GM21390 (cell line): ENCODE data around the gene UBALD2.
"Not testable (repeated sequence)": the region's sequence is repeated elsewhere in the genome, so short reads cannot be mapped to it uniquely, and the experiment has no call there.

Experiments
- ATAC-seq: cut with Tn5 transposase; IDR thresholded peaks from one replicate; pipeline ENCODE4 v1.9.1; 2021; ENCODE audit not compliant: unreplicated experiment

Gene UBALD2

DNA sequence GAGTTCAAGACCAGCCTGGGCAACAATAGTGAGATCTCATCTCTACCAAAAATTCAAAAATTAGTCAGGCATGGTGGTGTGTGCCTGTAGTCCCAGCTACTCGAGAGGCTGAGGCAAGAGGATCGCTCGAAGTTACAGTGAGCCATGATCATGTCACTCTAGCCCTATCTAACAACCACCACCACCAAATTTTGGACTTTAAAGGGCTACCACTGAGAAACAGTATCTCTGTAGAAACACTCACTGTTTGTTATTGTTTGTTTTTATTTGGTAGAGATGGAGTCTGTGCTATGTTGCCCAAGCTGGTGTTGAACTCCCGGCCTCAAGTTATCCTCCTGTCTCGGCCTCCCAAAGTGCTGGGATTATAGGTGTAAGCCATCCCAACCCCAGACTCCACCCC lies 1.3 kb upstream of the UBALD2 start:
- no peak for ATAC-seq

DNA sequence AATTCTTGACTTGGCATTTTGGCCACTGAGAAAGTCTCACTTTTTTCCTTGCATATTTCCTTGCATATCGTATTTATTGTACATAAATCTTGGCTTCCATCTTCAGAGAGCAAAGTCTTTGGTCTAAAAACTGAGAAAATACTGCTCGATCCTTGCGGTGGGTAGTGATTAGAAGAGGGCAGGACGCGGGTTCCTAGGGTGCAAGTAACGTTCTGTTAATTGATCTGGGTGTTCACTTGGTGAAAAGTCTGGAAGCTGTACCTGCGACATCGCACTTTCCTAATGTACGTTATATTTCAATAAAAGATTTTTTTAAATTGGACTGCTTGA lies 758 bp upstream of the UBALD2 start:
- ATAC-seq = peak; percentile 1

DNA sequence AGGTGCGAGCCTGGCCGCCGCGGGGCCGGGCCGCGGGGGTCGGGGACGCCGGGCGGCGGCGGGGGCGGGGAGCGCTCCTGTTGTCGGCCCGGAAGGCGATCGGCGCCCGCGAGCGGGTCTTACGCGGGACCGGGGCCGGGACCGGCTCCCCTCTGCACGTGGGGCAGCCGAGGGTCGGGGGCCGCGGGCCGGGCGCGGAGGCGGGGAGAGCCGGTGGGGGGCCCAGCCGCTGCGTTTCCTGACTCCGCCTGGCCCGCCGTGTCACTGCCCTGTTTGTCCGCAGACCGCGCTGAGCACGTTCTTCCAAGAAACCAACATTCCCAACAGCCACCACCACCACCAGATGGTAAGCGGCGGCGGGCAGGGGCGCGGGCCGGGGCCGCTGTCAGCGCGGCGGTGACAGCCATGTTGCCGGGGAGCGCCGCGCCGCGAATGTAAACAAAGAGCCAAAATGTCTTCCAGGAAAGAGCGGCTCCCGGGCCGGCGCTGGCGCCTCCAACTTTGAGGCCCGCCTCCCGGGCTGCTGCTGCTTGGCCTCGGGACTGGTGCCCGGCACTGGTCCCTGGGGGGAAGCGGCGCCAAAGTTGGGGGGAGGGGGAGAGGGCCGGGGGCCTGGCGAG lies 586 bp downstream of the UBALD2 start:
- ATAC-seq = no peak

DNA sequence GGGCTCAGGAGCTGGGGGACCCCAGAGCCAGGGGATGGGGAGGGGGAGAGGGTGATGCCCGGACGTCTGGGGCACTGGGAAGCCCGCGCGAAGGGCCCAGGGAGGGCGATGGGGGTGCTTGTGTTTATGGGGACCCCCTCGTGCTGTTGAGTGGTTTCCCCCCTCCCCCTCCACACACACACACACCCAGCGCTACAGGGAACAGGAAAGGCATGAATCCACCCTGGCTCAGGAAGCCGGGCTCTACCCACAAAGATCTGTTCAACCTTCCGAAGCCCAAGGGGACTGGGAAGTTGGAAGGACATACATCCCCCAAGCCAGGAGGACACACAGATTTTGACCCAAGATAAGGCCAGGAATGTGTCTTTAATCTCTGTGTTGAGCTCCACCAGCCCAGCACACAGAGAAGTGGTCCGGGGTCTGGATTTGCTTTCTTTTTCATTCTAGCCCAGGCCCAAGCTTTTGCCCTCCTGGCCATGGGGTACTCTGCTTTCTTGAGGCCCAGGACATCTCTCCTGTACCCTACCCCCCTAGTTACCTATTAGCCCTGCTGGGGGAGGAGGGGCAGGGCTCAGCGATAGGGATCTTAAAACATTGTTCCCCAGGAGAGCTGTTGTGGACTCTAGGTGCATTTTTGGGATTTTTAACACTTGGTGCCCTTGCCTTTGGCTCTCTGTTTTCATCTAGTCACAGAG lies 1.2 kb downstream of the UBALD2 start:
- ATAC-seq = no peak

DNA sequence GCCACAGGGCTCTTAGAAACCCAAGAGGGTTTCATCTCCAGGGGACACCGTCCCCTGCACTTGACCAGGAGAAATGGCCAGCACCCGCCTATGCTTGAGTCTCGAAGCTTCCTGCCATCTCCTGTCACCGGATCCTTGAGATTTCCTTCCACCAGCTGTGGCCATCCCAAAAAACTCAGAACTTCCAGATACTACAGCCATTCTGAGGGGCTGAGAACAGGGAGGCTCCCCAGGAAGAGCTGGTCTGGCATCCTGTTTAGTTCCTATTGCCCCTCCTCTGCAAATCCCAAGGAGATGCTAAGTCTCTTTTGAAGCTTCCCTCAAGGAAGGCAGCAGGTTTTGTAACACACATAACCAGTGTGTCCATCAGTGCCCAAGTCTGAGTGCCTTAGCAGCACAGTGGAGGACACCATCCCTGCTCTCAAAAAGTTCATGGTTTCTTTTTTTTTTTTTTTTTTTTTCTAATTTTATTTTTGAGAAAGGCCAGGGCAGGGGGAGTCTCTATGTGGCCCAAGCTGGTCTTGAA lies 2.0 kb downstream of the UBALD2 start:
- ATAC-seq = no peak

DNA sequence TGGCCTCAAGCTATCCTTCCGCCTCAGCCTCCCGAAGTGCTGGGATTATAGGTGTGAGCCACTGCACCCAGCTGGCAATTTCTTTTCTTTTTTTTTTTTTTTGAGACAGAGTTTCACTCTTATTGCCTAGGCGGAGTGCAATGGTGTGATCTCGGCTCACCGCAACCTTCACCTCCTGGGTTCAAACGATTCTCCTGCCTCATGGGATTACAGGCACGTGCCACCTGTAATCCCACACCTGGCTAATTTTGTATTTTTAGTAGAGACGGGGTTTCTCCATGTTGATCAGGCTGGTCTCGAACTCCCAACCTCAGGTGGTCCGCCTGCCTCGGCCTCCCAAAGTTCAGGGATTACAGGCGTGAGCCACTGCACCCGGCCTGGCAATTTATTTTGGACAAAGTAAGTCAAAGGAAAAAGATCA lies 2.4 kb downstream of the UBALD2 start:
- ATAC-seq = not testable (repeated sequence)

DNA sequence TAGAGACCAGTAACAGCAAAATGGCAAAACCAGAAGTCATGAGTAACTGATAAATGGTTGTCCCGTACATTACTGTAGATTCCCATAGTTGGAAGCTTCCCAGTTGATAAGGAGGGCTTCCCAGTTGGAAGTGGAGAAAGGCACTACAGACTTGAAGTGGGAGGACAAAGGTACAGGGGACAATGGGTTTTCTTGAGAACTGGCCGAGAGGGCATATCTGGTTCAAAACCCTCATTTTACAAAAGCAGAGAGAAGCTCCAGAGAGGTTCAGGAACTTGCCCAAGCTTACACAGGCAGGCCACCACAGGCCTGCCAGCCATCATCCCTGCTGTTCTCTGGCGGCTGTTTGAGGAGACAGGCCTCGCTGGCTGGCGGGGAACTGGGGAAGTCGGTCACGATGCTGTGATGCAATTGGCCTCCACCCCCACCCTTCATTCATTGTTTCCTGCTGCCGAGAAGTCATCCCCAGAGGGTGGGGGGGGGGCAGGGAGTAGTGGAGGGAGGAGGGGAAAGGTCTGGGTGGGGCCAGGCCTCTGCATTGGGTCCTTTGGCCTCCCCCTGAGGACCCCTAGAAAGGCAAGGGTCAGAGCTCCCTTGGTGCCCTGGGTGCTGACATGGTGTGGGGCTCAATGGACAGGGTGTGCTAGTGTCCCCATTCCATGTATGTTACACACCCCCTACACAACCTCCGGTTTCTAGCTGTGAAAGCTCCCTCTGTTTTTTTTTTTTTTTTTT lies 3.0 kb downstream of the UBALD2 start:
- no peak for ATAC-seq

DNA sequence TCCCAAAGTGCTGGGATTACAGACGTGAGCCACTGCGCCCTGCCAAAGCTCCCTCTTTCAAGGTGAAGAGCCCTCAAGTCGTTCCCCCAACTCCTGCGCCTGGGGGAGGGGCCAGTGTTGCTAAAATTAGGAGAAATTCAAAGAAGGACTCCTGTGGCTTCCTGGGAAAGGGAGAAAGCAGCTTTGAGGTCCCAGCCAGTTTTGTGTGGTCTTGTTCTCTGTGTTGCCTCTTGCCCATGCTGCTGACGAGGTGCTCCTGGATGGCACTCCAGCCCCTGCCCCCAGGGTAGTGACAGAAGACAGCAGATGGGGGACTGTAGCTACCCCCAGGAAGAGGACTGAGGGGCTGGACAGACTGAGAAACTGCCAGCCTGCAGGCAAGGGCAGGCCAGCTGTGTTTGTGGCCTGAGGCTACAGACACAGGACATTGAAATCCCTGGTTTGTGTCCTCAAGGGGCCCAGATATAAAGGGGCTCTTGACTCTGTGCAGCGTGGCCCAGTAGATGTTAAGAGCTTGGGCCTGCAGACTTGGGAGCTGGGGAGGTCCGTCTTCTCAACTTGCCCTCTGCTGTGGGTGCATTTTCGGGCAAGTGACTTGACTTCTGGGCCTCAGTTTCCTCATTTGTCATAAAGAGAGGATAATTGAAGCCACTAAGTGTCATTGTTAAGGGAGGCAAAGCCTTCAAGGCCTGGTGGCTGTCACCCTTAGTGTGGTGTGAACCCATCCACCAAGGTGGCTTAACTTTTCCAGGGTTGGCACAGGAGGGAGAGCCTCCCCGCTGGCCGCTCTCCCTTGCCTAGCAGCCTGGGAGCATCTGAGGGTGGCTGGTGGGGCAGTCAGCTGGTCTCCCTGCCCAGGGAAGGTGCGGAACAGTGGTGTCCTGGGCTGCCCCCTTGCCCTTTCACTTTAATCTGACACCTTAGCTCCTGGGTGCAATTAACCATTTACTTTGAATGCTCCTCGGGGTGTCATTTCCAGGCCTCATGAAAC lies 4.1 kb downstream of the UBALD2 start:
- no peak for ATAC-seq

DNA sequence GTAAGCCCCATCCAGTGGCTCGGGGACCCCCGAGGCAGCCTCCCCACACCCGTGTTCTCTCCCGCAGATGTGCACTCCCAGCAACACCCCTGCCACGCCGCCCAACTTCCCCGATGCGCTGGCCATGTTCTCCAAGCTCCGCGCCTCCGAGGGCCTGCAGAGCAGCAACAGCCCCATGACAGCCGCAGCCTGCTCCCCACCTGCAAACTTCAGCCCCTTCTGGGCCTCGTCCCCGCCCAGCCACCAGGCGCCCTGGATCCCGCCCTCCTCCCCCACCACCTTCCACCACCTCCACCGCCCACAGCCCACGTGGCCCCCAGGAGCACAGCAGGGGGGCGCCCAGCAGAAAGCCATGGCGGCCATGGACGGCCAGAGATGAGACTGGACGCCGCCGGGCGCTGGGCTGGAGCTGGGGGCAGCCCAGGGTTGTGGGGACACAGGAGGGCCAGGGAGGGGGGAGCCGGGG lies 5.0 kb downstream of the UBALD2 start:
- ATAC-seq = no peak

DNA sequence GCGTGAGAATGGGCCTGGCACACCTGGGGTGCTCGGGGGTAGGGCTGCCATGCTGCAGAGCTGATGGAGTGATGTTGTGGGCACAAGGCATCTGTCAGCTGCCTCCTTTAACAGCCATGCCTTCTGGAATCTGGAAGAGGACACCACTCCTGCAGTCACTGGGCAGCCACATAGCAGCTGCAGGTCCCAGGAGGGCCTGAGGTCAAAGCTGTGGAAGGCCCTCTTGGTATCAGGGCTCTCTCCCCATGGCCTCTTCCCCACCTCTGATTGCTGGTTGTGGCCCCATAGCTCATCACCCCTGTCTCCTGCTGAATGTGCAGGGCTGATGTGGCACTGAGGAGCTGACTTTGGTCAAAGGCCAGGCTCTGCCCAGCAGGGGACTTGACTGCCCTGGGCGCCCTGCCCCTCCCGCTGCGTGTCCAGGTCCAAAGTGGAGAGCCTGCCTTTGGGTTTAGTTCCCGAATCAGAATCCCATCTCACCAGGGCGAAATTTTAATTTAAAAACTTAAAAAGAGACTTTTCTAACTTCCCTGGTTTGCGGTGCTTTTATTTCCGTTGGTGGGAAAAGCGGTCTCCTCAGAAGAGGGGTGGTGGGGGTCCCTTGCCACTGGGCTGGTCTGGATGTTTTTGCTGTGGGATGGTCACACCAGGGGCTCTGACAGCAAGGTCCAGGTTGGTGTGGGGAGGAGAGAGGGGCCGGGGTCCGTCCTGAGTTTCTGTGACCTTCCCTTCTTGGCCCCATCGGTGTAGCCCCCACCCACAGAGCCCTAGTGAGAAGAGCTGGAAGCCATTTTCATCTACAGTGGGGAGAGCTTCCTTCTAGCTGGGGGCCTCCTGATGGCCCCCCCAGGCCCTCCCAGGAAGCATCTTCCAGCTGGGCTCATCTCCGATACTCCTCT lies 5.9 kb downstream of the UBALD2 start:
- no peak for ATAC-seq

DNA sequence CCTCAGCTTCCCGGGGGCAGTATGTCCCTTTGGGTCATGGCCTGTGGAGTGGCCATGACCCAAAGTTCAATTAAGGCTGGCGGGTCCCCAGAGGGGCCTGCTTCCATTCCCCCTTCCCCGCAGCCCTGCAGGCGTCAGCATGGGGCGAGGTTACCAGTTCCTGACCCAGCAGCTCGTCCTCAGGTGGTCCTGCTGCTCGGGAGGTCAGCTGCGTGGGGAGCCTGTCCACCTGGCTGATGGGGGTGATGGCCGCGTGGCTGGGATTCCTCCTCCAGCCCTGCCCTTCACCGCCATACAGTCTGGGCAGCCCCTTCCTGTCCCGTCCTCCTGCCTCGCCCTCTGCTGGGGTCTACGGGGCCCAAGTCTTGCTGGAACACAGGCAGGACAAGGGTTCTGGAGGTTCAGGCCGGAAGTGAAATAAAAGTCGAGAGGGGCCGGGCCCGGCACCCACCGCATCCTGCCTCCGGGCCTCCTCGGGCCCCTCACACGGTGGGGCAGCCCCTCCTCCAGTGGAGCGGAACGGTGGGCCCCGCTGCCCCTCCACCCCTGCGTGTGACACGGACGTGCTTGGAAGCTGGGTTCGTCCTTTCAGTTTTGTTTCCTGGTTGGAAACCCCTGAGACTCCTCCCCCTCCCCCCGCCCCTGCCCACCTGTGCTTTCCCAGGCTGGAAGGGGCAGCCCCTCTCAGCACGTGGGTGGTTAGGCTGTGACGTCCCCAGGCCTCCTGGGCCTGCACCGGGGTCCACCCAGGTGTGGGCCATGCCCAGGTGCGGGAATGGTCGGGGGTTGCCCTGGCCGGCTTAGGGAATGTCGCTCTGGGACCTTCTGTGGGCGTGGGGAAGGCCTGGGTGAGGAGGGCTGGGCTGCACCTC lies 6.8 kb downstream of the UBALD2 start:
- ATAC-seq = peak; percentile 42

DNA sequence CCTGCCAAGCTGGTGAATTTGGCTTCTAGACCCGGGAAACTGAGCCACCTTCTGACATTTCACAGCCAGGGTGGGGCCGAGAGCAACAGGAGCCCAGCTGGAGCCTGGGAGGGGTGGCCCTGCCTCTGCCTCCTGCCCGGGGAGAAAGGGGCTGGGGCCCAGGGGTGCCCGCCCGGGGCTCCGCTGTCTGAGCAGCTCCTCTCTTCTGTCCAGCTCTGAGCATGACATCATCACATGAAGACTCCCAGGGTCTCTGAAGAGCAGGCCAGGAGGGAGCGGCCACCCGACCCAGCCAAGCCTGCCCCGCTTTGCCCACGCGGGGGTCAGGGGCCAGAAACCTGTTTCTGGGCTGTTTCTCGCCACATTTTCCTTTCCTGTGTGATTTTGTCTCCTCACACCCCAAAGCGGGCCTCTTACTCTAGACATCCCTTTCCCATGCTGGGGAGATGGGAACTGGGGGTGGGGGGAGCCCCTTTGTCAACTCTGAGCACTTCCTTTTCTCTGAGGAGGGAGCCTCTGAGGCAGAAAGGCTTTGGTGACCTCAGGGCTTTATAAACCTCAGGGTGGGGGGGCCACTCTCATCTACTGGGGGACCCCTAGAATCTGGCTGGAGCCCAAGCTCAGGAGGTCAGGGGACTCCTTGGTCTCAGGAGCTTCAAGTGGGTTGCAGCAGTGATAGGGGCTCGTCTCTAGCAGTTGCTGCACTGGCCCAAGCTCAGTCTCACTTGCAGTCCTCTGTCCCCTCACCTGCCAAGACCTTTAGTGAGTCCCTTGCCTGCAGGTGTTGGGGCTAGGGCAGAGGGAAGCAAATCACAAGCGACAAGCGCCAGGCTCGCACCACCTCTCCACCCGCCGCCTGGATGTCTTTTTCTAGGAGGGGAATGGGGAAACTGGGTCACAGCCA lies 7.6 kb downstream of the UBALD2 start:
- peak; percentile 15 for ATAC-seq

DNA sequence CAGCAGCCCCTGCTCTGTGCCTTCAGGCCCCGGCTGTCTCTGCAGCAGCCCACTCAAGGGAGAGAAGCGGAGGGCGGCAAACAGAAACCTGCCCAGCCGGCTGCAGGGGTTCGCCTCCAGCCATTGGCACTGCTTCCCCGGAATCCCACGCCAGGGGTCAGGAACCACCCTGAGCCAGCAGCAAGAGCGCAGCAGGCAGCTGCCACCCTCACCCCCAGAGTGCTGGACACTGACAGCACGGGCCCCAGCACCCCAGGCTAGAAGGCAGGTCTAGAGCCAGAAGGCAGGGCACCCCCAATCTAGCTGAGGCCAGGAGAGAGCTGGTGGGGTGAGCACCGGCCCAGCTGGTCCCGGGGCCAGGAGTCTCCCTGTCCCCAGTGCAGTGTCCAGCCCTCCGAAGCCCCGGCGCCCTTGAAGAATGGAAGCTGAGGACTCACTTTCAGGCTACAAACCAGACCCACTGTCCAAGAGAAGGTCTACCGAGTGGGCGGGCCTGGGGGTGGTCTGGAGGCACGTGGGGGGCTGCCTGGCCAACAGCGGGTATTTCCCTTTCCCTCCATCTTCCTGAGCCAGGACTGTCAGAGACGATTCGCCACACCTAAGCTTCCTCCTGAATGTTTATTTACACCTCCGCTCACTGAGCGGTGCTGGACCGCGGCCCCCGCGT lies 8.4 kb downstream of the UBALD2 start:
- ATAC-seq = no peak

DNA sequence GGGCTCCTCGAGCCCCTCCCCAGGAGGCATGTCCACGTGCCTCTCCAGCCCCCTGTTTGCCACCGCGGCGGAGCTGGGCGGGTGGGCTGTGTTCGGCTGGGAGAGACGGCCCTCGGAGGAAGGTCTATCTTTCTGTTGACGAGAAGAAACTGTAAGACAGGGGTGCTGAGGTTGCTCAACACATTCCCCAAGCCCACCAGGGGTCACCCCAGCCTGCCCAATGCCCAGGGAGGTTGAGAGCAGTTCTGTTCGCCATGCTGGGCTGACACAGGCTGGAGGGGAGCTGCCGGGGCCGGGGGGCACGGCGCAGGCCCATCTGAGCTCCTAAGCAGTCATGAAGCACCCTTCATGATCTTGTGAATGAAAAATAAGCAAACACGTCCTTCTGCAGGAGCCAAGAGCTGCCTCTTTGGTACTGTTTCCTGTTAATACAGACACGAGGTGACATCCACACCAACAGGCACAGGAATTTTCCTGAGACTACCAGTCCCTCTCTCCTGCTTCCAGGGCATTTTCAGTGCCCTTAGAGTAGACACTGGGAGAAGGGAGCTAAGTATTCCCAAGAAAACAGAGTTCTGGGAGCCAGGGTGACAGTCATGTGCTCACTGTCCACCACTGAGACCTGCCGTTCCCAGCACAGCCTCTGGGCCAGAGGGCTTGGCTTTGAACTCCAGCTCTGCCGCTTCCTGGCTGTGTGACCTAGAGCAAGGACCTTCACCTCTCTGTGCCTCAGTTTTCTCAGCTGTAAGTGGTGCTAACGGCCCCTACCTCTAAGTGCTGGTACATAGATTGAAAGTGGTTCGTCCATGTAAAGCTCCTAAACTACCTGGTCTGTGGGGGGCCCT lies 9.2 kb downstream of the UBALD2 start:
- no peak for ATAC-seq

DNA sequence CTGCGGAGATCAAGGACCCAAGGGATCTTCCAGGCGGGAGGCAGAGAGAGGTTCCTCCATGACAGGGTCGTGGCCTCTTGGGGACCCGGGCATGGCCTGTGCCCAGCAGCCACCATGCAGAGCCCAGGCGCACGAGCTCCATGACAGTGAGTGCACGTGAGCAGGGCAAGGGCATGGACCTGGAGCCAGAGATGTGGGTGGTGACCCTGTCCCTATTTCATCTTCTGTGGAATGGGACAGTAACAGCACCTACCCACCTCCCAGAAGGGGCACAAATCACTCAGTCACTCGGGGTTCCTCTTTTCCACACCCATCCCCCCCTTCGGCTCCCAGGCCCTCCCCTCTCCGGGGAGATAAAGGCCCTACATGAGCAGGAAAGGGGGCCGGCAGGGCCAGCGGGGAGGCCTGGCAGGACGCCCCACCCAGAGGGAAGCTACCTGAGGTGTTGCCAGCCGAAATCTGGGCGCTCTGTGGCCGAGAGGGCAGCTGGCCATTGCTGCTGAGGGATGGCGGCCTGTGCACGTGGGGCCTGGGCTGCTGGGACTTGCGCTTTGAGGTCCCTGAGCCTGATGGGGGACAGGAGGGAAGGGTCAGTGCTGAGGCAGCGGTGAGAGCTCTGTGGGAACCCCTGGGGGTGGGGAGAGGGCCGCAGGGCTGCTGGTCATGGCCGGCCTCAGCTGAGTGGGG lies 10.4 kb downstream of the UBALD2 start:
- no peak for ATAC-seq

DNA sequence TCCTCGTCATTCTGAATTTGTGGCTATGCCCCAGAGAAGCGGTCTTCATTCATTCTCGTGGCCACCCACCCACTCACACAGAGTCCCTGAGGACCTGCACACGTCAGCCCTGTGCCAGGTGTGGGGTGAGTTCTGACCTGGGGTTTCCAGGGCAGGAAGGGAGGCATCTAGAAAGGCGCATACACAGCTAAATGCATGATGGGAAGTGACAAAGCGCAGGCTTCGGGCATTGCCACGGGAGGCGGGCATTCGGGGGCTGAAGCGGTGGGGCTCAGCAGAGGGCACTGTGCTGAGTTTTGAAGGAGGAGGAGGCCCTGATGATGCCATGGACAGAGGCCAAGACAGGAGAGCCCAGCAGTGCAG lies 10.9 kb downstream of the UBALD2 start:
- ATAC-seq = no peak
